Caco-2 (cell line): Measurements from ENCODE around the gene CLCF1. TPM values are rescaled to one million over a fixed set of nuclear protein-coding genes. Genes with fewer than 3 reads are reported as not detected.

Source experiments
- BruUV-seq: library from RNA; stranded (reverse); fragments of 400-500 nt; replicated peaks from 2 replicates; lab custom pipeline; 2021; lab: Mats Ljungman, UMichigan
- CTCF ChIA-PET: fragments of 300-600 bp; sonication (Branson Sonifier 250); formaldehyde crosslinking; loops from one replicate; lab custom pipeline; 2022; ENCODE audit warnings: antibody characterized with exemption; lab: Charles Lee
- POLR2A ChIA-PET: fragments of 300-600 bp; sonication (Branson Sonifier 250); formaldehyde crosslinking; loops from one replicate; lab custom pipeline; 2022; ENCODE audit warnings: antibody characterized with exemption; lab: Charles Lee
- DNase-seq, 2 experiments: peaks; one replicate each; pipeline versions ENCODE4 v3.0.0 to v3.0.0-alpha.2; 2020 to 2022
- H3K27me3 ChIP-seq: replicated peaks from 2 replicates; pipeline ENCODE4 v1.6.0; 2011; ENCODE audit warnings: low read length; ENCODE audit not compliant: control insufficient read depth, insufficient read depth
- H3K36me3 ChIP-seq: 2 replicates; pipeline ENCODE4 v1.5.1; 2011; ENCODE audit warnings: low read length; ENCODE audit not compliant: control insufficient read depth, insufficient read depth
- H3K4me1 ChIP-seq: fragments of 250-450 bp; sonication (Bioruptor Pico); 2 replicates; pipeline ENCODE4 v1.5.1; 2020; ENCODE audit warnings: mild to moderate bottlenecking
- H3K4me3 ChIP-seq: 2 replicates; pipeline ENCODE4 v1.5.1; 2011; ENCODE audit warnings: low read depth, mild to moderate bottlenecking, control low read depth, low read length
- H3K9me3 ChIP-seq: fragments of 250-450 bp; sonication (Bioruptor Pico); 2 replicates; pipeline ENCODE4 v1.5.1; 2020; ENCODE audit warnings: mild to moderate bottlenecking, moderate library complexity
- H3K27ac Mint-ChIP-seq: one replicate; pipeline ENCODE4 v1.8.0; 2022; ENCODE audit warnings: mixed read lengths; ENCODE audit not compliant: unreplicated experiment
- H3K27me3 Mint-ChIP-seq: one replicate; pipeline ENCODE4 v1.8.0; 2022; ENCODE audit warnings: mixed read lengths; ENCODE audit not compliant: insufficient read depth, unreplicated experiment
- H3K36me3 Mint-ChIP-seq: one replicate; pipeline ENCODE4 v1.8.0; 2022; ENCODE audit warnings: mild to moderate bottlenecking, mixed read lengths; ENCODE audit not compliant: insufficient read depth, unreplicated experiment
- H3K4me1 Mint-ChIP-seq: one replicate; pipeline ENCODE4 v1.8.0; 2022; ENCODE audit warnings: low read depth, mixed read lengths; ENCODE audit not compliant: unreplicated experiment
- H3K4me3 Mint-ChIP-seq: one replicate; pipeline ENCODE4 v1.8.0; 2022; ENCODE audit warnings: mild to moderate bottlenecking, moderate library complexity, mixed read lengths; ENCODE audit not compliant: unreplicated experiment
- H3K9me3 Mint-ChIP-seq: one replicate; pipeline ENCODE4 v1.8.0; 2022; ENCODE audit warnings: mixed read lengths; ENCODE audit not compliant: unreplicated experiment
- intact Hi-C: fragments of 100-400 bp; cut with micrococcal nuclease; formaldehyde crosslinking; loops from one replicate; pipeline ENCODE4 v1.10.0; 2022; ENCODE audit not compliant: unreplicated experiment
- total RNA-seq: library from RNA; stranded (reverse); gene quantifications from 2 replicates; pipeline ENCODE4 v1.2.3, GENCODE V29; 2022
- TF ChIP-seq, protein P1 (sequence below), 2 experiments: fragments of 200-600 bp in 1 of 2; IDR thresholded peaks; 1 replicate in 1 of 2; 2 replicates in 1 of 2; pipeline versions ENCODE4 v1.5.1 to v1.8.0; 2011 to 2022; ENCODE audit warnings: antibody characterized with exemption in 1 of 2, control low read depth in 1 of 2, inconsistent platforms in 1 of 2, low read depth in 1 of 2, low read length in 1 of 2, mild to moderate bottlenecking in 1 of 2, moderate library complexity in 1 of 2; ENCODE audit not compliant: insufficient read depth in 1 of 2, severe bottlenecking in 1 of 2, unreplicated experiment in 1 of 2

Gene CLCF1
- total RNA-seq, 1 experiment from 2014 or later: 4.5 TPM

GRCh38 chr11:67393437-67393836 is 20.0 kb upstream of the CLCF1 start:
- no TSS peak for BruUV-seq
- Mint-ChIP-seq H3K9me3 (no peaks in the 10 kb centered on the region), H3K36me3 (peaks cover 83% of the 10 kb centered on the region), H3K4me1 (peaks cover 26% of the 10 kb centered on the region), H3K27me3 (no peaks in the 10 kb centered on the region), H3K27ac (no peak overlapping the region), H3K4me3 (peak overlapping the region; percentile 5)
- POLR2A ChIA-PET: no interaction called here
- H3K4me1 ChIP-seq: peaks cover 5% of the 10 kb centered on the region; the same call in 1 of the 2 replicates
- H3K9me3 ChIP-seq: no peaks in the 10 kb centered on the region
- CTCF ChIA-PET: interaction anchor here (2.6 kb wide), 1 partner anchor 8 kb away, joined by 73 read pairs; the partner anchor contains the start of gene PPP1CA
- intact Hi-C loops: no loop called here
- DNase-seq: no peak
- H3K27me3 ChIP-seq: no peaks in the 10 kb centered on the region
- no peak overlapping the region for H3K4me3 ChIP-seq
- H3K36me3 ChIP-seq: peaks cover 14% of the 10 kb centered on the region
- TF ChIP-seq, protein P1, sequence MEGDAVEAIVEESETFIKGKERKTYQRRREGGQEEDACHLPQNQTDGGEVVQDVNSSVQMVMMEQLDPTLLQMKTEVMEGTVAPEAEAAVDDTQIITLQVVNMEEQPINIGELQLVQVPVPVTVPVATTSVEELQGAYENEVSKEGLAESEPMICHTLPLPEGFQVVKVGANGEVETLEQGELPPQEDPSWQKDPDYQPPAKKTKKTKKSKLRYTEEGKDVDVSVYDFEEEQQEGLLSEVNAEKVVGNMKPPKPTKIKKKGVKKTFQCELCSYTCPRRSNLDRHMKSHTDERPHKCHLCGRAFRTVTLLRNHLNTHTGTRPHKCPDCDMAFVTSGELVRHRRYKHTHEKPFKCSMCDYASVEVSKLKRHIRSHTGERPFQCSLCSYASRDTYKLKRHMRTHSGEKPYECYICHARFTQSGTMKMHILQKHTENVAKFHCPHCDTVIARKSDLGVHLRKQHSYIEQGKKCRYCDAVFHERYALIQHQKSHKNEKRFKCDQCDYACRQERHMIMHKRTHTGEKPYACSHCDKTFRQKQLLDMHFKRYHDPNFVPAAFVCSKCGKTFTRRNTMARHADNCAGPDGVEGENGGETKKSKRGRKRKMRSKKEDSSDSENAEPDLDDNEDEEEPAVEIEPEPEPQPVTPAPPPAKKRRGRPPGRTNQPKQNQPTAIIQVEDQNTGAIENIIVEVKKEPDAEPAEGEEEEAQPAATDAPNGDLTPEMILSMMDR (IDR thresholded peaks at IDR 0.05; ENCODE audit: insufficient read depth in 1 of 2, low read depth in 1 of 2, low read length in 1 of 2, severe bottlenecking in 1 of 2, unreplicated experiment in 1 of 2): no peak

DNA sequence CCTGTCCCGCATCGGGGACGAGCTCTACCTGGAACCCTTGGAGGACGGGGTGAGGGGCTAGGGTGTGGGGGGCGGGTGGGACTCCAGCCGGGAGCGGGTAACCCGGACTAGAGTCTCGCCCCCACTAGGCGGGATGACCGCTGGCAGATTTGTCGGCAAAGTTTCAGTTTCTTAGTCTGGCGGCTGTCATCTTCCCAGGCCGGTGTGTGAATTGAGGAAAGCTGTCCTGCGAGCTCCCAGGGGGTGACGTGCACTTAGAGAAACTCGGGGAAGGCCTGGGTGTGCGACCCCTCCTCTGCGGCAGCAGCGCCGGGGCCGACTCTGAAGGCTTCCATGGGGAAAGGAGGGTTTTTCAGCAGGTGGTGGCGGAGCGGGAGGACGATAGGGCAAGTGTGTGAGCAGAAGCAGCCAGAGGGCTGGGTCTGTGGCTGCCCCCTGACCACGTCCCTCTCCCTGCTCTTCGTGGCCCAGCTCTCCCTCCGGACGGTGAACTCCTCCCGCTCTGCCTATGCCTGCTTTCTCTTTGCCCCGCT is 18.9 kb upstream of the CLCF1 start:
- H3K27me3 ChIP-seq: no peaks in the 10 kb centered on the region
- peak overlapping the region; percentile 76 for H3K4me3 Mint-ChIP-seq
- peaks cover 5% of the 10 kb centered on the region for H3K36me3 ChIP-seq
- ChIA-PET POLR2A (interaction anchor here (0.6 to 1.9 kb wide), 15 partner anchors 9 to 187 kb away, joined by 3 to 63 read pairs (median 5); partner anchors contain the start of genes AIP, CLCF1, POLD4 and PPP1CA), CTCF (interaction anchor here (0.5 to 2.6 kb wide), 17 partner anchors 9 to 131 kb away, joined by 3 to 73 read pairs (median 5); partner anchors contain the start of genes AIP, CLCF1, POLD4 and PPP1CA)
- H3K4me3 ChIP-seq: peak overlapping the region; percentile 80
- no peaks in the 10 kb centered on the region for H3K27me3 Mint-ChIP-seq
- BruUV-seq: TSS peak; percentile 49
- TF ChIP-seq, protein P1 (IDR thresholded peaks at IDR 0.05; ENCODE audit: insufficient read depth in 1 of 2, low read depth in 1 of 2, low read length in 1 of 2, severe bottlenecking in 1 of 2, unreplicated experiment in 1 of 2): no peak
- intact Hi-C loops: no loop called here
- DNase-seq: no peak
- peaks cover 73% of the 10 kb centered on the region for H3K36me3 Mint-ChIP-seq
- H3K4me1 Mint-ChIP-seq: peaks cover 26% of the 10 kb centered on the region
- H3K27ac Mint-ChIP-seq: peak overlapping the region; percentile 63
- no peaks in the 10 kb centered on the region for H3K9me3 Mint-ChIP-seq
- no peaks in the 10 kb centered on the region for H3K9me3 ChIP-seq
- peaks cover 5% of the 10 kb centered on the region; the same call in 1 of the 2 replicates for H3K4me1 ChIP-seq

DNA sequence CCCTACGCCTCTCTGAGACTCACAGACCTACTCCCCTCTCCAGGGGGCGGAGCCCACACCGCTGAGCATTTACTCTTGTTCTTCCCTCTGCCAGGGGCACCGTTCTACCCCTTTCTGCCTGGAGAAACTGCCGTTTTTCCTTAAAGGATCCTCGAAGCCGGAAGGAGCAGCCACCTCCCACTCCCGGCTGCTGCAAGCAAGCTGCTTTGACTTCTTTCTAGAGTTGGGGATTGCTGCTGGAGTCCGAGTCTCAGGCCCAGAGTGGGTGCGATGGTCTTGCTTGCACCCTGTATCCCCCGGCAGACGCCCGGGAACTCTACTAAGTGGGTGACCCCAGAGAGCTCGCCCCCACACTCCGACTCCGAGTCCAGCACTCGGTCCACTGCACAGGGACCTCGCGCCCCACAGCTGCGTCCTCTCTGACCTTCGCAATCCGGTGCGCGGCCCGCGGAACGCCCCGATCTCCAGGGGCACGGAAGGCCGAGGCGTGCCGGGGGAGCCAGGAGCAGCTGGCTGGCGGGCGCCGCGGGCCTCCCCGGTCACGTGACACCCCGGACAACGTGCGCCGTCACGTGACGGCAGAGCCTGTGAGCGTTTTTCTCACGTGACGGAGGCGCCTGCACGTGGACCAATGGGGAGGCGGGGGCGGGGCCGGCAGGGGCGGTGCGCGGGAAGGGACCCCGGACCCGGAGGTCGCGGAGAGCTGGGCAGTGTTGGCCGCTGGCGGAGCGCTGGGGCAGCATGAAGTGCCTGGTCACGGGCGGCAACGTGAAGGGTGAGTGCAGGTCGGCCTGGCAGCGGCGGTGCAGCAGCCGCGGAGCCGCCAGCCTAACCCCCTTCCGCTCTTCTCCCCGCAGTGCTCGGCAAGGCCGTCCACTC is 18.1 kb upstream of the CLCF1 start, which contains the start of gene RAD9A:
Gene RAD9A, plus strand, starts transcription at position 683 of the 879 bp plus-strand sequence. Its CDS starts 59 bp downstream, at position 742.
- intact Hi-C loops: no loop called here
- peaks cover 4% of the 10 kb centered on the region; the same call in 1 of the 2 replicates for H3K36me3 ChIP-seq
- Mint-ChIP-seq H3K4me3 (peak within 1 kb of the TSS; percentile 76), H3K36me3 (peaks cover 66% of the 10 kb centered on the region), H3K9me3 (no peaks in the 10 kb centered on the region), H3K4me1 (peaks cover 23% of the 10 kb centered on the region), H3K27ac (peak within 1 kb of the TSS; percentile 63), H3K27me3 (no peaks in the 10 kb centered on the region)
- peak; percentile 98 to 99 for DNase-seq
- H3K4me1 ChIP-seq: peaks cover 5% of the 10 kb centered on the region; the same call in 1 of the 2 replicates
- TSS peak; percentile 86 for BruUV-seq
- TF ChIP-seq, protein P1 (IDR thresholded peaks at IDR 0.05; ENCODE audit: insufficient read depth in 1 of 2, low read depth in 1 of 2, low read length in 1 of 2, severe bottlenecking in 1 of 2, unreplicated experiment in 1 of 2): no peak
- H3K9me3 ChIP-seq: no peaks in the 10 kb centered on the region
- H3K27me3 ChIP-seq: no peaks in the 10 kb centered on the region
- peak within 1 kb of the TSS; percentile 80 for H3K4me3 ChIP-seq
- ChIA-PET CTCF (interaction anchor here (0.5 to 2.6 kb wide), 18 partner anchors 9 to 178 kb away, joined by 3 to 73 read pairs (median 4); partner anchors contain the start of genes AIP, CLCF1, POLD4 and PPP1CA), POLR2A (interaction anchor here (0.6 to 1.9 kb wide), 16 partner anchors 9 to 891 kb away, joined by 3 to 63 read pairs (median 4); partner anchors contain the start of genes AIP, CLCF1, POLD4 and PPP1CA)
